ENCODE measurements around the gene KLHL25. TPM values are rescaled to one million over a fixed set of nuclear protein-coding genes. Genes with fewer than 3 reads are reported as not detected.

Gene KLHL25
- total and polyA plus RNA-seq, 2 of the 8 experiments (the other 6 are each of a cell fraction or from before 2014, with no cell fraction given), result 16.5 to 22.0 TPM

- no peaks in the 10 kb centered on the region for H3K36me3 ChIP-seq (ENCODE audit: control insufficient read depth in 2 of 4, insufficient read depth in 4 of 4, low read length in 3 of 4)
- no peak overlapping the region for H2BK120ac ChIP-seq (replicated peaks; ENCODE audit: low read depth, low read length)
- H3K79me1 ChIP-seq (ENCODE audit: low read depth, low read length), result no peaks in the 10 kb centered on the region
- no peaks in the 10 kb centered on the region for H4K20me1 ChIP-seq (replicated peaks in 1 of 2; ENCODE audit: control insufficient read depth in 1 of 2, insufficient read depth in 2 of 2, low read length in 2 of 2)
- H3K56ac ChIP-seq (replicated peaks; ENCODE audit: insufficient read length, low read depth, low read length), result no peak overlapping the region
- no peak overlapping the region for H2BK5ac ChIP-seq (ENCODE audit: low read depth, low read length)
- H3K9me3 ChIP-seq (ENCODE audit: insufficient read depth in 2 of 2, low read depth in 1 of 2, low read length in 1 of 2), result no peaks in the 10 kb centered on the region; a peak in 1 of 4 replicates
- no peak for DNase-seq (ENCODE audit: low read depth in 1 of 2, low spot score in 2 of 2)
- no peak overlapping the region for H2AFZ ChIP-seq (ENCODE audit: low read length)
- no peak overlapping the region for H3K9ac ChIP-seq (replicated peaks in 1 of 4; ENCODE audit: extremely low read depth in 1 of 4, low read depth in 3 of 4, low read length in 3 of 4)
- H4K8ac ChIP-seq (ENCODE audit: extremely low read depth, insufficient read depth, low read length), result no peak overlapping the region
- H2BK15ac ChIP-seq (ENCODE audit: low read length), result no peak overlapping the region
- no peak overlapping the region for H3K14ac ChIP-seq (ENCODE audit: insufficient read length)
- H4K91ac ChIP-seq (replicated peaks; ENCODE audit: insufficient read length, low read length), result no peak overlapping the region
- no peak overlapping the region for H4K5ac ChIP-seq (ENCODE audit: insufficient read length, low read depth, low read length)
- FAIRE-seq, result no peak
- no peak overlapping the region for H3K18ac ChIP-seq (ENCODE audit: extremely low read depth, low read length)
- H3K4me1 ChIP-seq (replicated peaks in 1 of 4; ENCODE audit: control insufficient read depth in 3 of 4, insufficient read depth in 4 of 4, low read length in 3 of 4), result no peaks in the 10 kb centered on the region
- ChIA-PET CTCF (ENCODE audit: partially characterized antibody) (interaction anchor here (0.7 to 6.8 kb wide), 7 partner anchors 8 to 52 kb away, joined by 3 to 34 read pairs (median 4); no protein-coding TSS in a partner anchor), POLR2A (ENCODE audit: partially characterized antibody) (no interaction called here)
- 78% methylated on average over 7 of the region's 7 CpGs; no CpG with 5 or more reads in 1 of the 2 experiments for WGBS, 2 experiments (ENCODE audit: extremely low coverage in 1 of 2, insufficient coverage in 1 of 2, insufficient read length in 1 of 2, insufficient replicate concordance in 2 of 2, low coverage in 1 of 2, low lambda C conversion rate in 2 of 2, missing lambda C conversion rate in 1 of 2)
- H2BK12ac ChIP-seq (ENCODE audit: low read depth, low read length), result no peak overlapping the region
- no peak overlapping the region for H2BK20ac ChIP-seq (ENCODE audit: low read length)
- no peaks in the 10 kb centered on the region for H3K27me3 ChIP-seq (replicated peaks in 1 of 4; ENCODE audit: control insufficient read depth in 3 of 4, extremely low read depth in 1 of 4, insufficient read depth in 3 of 4, low read length in 3 of 4)
- H2AK5ac ChIP-seq (ENCODE audit: low read depth, low read length), result no peak overlapping the region
- H3K4me2 ChIP-seq (ENCODE audit: insufficient read depth in 1 of 2, low read depth in 2 of 2, low read length in 2 of 2), result no peak overlapping the region
- no peaks in the 10 kb centered on the region for H3K23me2 ChIP-seq (ENCODE audit: low read depth, low read length)
- no peak overlapping the region for H3K4me3 ChIP-seq (ENCODE audit: extremely low read depth in 1 of 4, insufficient read depth in 2 of 4, low read depth in 3 of 4, low read length in 4 of 4)
- no peak overlapping the region for H3K23ac ChIP-seq (ENCODE audit: insufficient read length)
- no peaks in the 10 kb centered on the region for H3K79me2 ChIP-seq (ENCODE audit: control insufficient read depth in 1 of 2, insufficient read depth in 2 of 2, low read length in 2 of 2)
- H3K4ac ChIP-seq (replicated peaks; ENCODE audit: insufficient read length, low read depth, low read length), result no peak overlapping the region
- no peak overlapping the region for H3K27ac ChIP-seq (ENCODE audit: low read depth, low read length)
- TF ChIP-seq YY1 (IDR thresholded peaks at IDR 0.05; ENCODE audit: low read depth, low read length) (no peak), POLR2A (IDR thresholded peaks at IDR 0.05; ENCODE audit: control extremely low read depth in 1 of 2, low read depth in 2 of 2, low read length in 2 of 2) (no peak), CBX8 (IDR thresholded peaks at IDR 0.05; ENCODE audit: borderline replicate concordance, low read depth, low read length) (no peak), SP1 (IDR thresholded peaks at IDR 0.05; ENCODE audit: low read depth, low read length) (no peak), MAFK (IDR thresholded peaks at IDR 0.05; ENCODE audit: low read depth, low read length) (no peak)
- TF ChIP-seq, protein P1, sequence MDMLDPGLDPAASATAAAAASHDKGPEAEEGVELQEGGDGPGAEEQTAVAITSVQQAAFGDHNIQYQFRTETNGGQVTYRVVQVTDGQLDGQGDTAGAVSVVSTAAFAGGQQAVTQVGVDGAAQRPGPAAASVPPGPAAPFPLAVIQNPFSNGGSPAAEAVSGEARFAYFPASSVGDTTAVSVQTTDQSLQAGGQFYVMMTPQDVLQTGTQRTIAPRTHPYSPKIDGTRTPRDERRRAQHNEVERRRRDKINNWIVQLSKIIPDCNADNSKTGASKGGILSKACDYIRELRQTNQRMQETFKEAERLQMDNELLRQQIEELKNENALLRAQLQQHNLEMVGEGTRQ (IDR thresholded peaks at IDR 0.05; ENCODE audit: low read length), result no peak
Observed at GRCh38 chr15:85804481-85805170, 9.9 kb upstream of the KLHL25 start.
